GM21360 (cell line): ENCODE measurements around the gene KRTAP4-3.
"Not testable (repeated sequence)": the region's sequence is repeated elsewhere in the genome, so short reads cannot be mapped to it uniquely, and the experiment has no call there.

Experiments
- ATAC-seq: cut with Tn5 transposase; IDR thresholded peaks from one replicate; pipeline ENCODE4 v1.9.1; 2021; ENCODE audit warnings: mild to moderate bottlenecking, moderate library complexity; ENCODE audit not compliant: unreplicated experiment

KRTAP4-3 gene

GRCh38 chr17:41119696-41120690 lies 48.0 kb downstream of the KRTAP4-3 start:
- ATAC-seq, result not testable (repeated sequence)

- ATAC-seq, result no peak
Observed at GRCh38 chr17:41118721-41119120, 49.3 kb downstream of the KRTAP4-3 start.

GRCh38 chr17:41117846-41118386 lies 50.1 kb downstream of the KRTAP4-3 start, which contains the start of gene KRTAP4-11:
TSS of gene KRTAP4-11 (minus strand) at chr17:41118373. CDS start at chr17:41118315, 58 bp downstream.
- ATAC-seq, result not testable (repeated sequence)
